Peyer's patch (tissue), 4 donors: ENCODE measurements around the gene APPL2.

Experiments used
- CTCF ChIP-seq, 6 experiments: fragments of 450-650 bp in 4 of 6; fragments of 200-600 bp in 2 of 6; sonication (generic) in 1 of 6; IDR thresholded peaks; one replicate each; pipeline ENCODE4 v1.5.1; 2017 to 2019; ENCODE audit warnings: antibody characterized with exemption in 6 of 6, mild to moderate bottlenecking in 3 of 6, moderate library complexity in 1 of 6
- POLR2A ChIP-seq, 2 donors: fragments of 450-650 bp; IDR thresholded peaks; one replicate each; pipeline ENCODE4 v1.5.1; 2017; ENCODE audit warnings: antibody characterized with exemption in 2 of 2, mild to moderate bottlenecking in 2 of 2, moderate library complexity in 2 of 2

- no peak for TF ChIP-seq CTCF (IDR thresholded peaks at IDR 0.05)
- no peak for TF ChIP-seq POLR2A (IDR thresholded peaks at IDR 0.05)
These were observed 18.0 kb upstream of the APPL2 start for GRCh38 chr12:105253866-105254513.
